ENCODE measurements around the gene TXNDC17. TPM values are rescaled to one million over a fixed set of nuclear protein-coding genes. Genes with fewer than 3 reads are reported as not detected.
A peak's percentile ranks its signal among the peaks of the same experiment; 100 is the strongest.

The TXNDC17 gene
- total and polyA plus RNA-seq, 2 donors (not counting 1 experiment from before 2014, with no cell fraction given): 87.5 to 243 TPM

GRCh38 chr17:6677158-6677831 lies 36.4 kb downstream of the TXNDC17 start:
- Histone ChIP-seq H4K20me1 (ENCODE audit: control insufficient read depth, extremely low read depth, insufficient read depth, low read length) (no peaks in the 10 kb centered on the region), H3K27me3 (ENCODE audit: control insufficient read depth, insufficient read depth, low read length) (no peaks in the 10 kb centered on the region)
- peak in 1 of 2 donors; percentile 68 for DNase-seq (ENCODE audit: low read depth in 2 of 2)

GRCh38 chr17:6677946-6678345 lies 37.1 kb downstream of the TXNDC17 start:
- no peak overlapping the region for H3K27ac ChIP-seq (ENCODE audit: insufficient read depth, low read length)
- H3K9me3 ChIP-seq (ENCODE audit: control insufficient read depth, insufficient read depth, low read depth, low read length): no peaks in the 10 kb centered on the region
- no peaks in the 10 kb centered on the region for H3K27me3 ChIP-seq (ENCODE audit: control insufficient read depth, insufficient read depth, low read length)
- no peaks in the 10 kb centered on the region for H4K20me1 ChIP-seq (ENCODE audit: control insufficient read depth, extremely low read depth, insufficient read depth, low read length)
- H3K4me1 ChIP-seq (ENCODE audit: control insufficient read depth, extremely low read depth, insufficient read depth, low read length): no peaks in the 10 kb centered on the region
- H3K79me2 ChIP-seq (ENCODE audit: control insufficient read depth, insufficient read depth, low read length): no peaks in the 10 kb centered on the region
- H3K4me2 ChIP-seq (ENCODE audit: extremely low read depth, insufficient read depth, low read length): no peak overlapping the region
- TF ChIP-seq EZH2 (IDR thresholded peaks at IDR 0.05; ENCODE audit: low read length, missing control alignments): no peak
- TF ChIP-seq CTCF (conservative IDR thresholded peaks at IDR 0.05 in 1 of 2, IDR thresholded peaks at IDR 0.05 in 1 of 2; ENCODE audit: low read depth in 1 of 2, low read length in 2 of 2): no peak
- no peak overlapping the region for H3K9ac ChIP-seq (ENCODE audit: insufficient read depth, low read length)
- H3K36me3 ChIP-seq (ENCODE audit: control insufficient read depth, insufficient read depth, low read length): no peaks in the 10 kb centered on the region
- H2AFZ ChIP-seq (ENCODE audit: low read length): no peak overlapping the region
- no peak for DNase-seq (ENCODE audit: low read depth in 2 of 2)
- no peak overlapping the region for H3K4me3 ChIP-seq (replicated peaks in 1 of 4; ENCODE audit: control extremely low read depth in 1 of 4, insufficient read depth in 1 of 4, low read depth in 3 of 4, low read length in 4 of 4)

More at GRCh38 chr17:6677158-6677831, 36.4 kb downstream of the TXNDC17 start:
- H3K9me3 ChIP-seq (ENCODE audit: control insufficient read depth, insufficient read depth, low read depth, low read length): no peaks in the 10 kb centered on the region
- H3K27ac ChIP-seq (ENCODE audit: insufficient read depth, low read length): no peak overlapping the region
- no peaks in the 10 kb centered on the region for H3K79me2 ChIP-seq (ENCODE audit: control insufficient read depth, insufficient read depth, low read length)
- H2AFZ ChIP-seq (ENCODE audit: low read length): no peak overlapping the region
- no peak overlapping the region for H3K4me3 ChIP-seq (replicated peaks in 1 of 4; ENCODE audit: control extremely low read depth in 1 of 4, insufficient read depth in 1 of 4, low read depth in 3 of 4, low read length in 4 of 4)
- TF ChIP-seq EZH2 (IDR thresholded peaks at IDR 0.05; ENCODE audit: low read length, missing control alignments): no peak
- no peak for TF ChIP-seq CTCF (conservative IDR thresholded peaks at IDR 0.05 in 1 of 2, IDR thresholded peaks at IDR 0.05 in 1 of 2; ENCODE audit: low read depth in 1 of 2, low read length in 2 of 2)
- no peak overlapping the region for H3K9ac ChIP-seq (ENCODE audit: insufficient read depth, low read length)
- H3K4me1 ChIP-seq (ENCODE audit: control insufficient read depth, extremely low read depth, insufficient read depth, low read length): no peaks in the 10 kb centered on the region
- H3K4me2 ChIP-seq (ENCODE audit: extremely low read depth, insufficient read depth, low read length): no peak overlapping the region
- H3K36me3 ChIP-seq (ENCODE audit: control insufficient read depth, insufficient read depth, low read length): no peaks in the 10 kb centered on the region

GRCh38 chr17:6679241-6679640 lies 38.4 kb downstream of the TXNDC17 start:
- Histone ChIP-seq H3K36me3 (ENCODE audit: control insufficient read depth, insufficient read depth, low read length) (no peaks in the 10 kb centered on the region), H3K4me2 (ENCODE audit: extremely low read depth, insufficient read depth, low read length) (no peak overlapping the region), H4K20me1 (ENCODE audit: control insufficient read depth, extremely low read depth, insufficient read depth, low read length) (no peaks in the 10 kb centered on the region), H3K4me3 (replicated peaks in 1 of 4; ENCODE audit: control extremely low read depth in 1 of 4, insufficient read depth in 1 of 4, low read depth in 3 of 4, low read length in 4 of 4) (no peak overlapping the region), H3K4me1 (ENCODE audit: control insufficient read depth, extremely low read depth, insufficient read depth, low read length) (no peaks in the 10 kb centered on the region), H2AFZ (ENCODE audit: low read length) (no peak overlapping the region), H3K27me3 (ENCODE audit: control insufficient read depth, insufficient read depth, low read length) (no peaks in the 10 kb centered on the region), H3K27ac (ENCODE audit: insufficient read depth, low read length) (no peak overlapping the region), H3K79me2 (ENCODE audit: control insufficient read depth, insufficient read depth, low read length) (no peaks in the 10 kb centered on the region), H3K9me3 (ENCODE audit: control insufficient read depth, insufficient read depth, low read depth, low read length) (no peaks in the 10 kb centered on the region), H3K9ac (ENCODE audit: insufficient read depth, low read length) (no peak overlapping the region)
- TF ChIP-seq CTCF (conservative IDR thresholded peaks at IDR 0.05 in 1 of 2, IDR thresholded peaks at IDR 0.05 in 1 of 2; ENCODE audit: low read depth in 1 of 2, low read length in 2 of 2): no peak
- no peak for TF ChIP-seq EZH2 (IDR thresholded peaks at IDR 0.05; ENCODE audit: low read length, missing control alignments)
- DNase-seq (ENCODE audit: low read depth in 2 of 2): no peak

All from fibroblast of lung (primary cell).